GM19397 (cell line): ENCODE data around the gene OR13C3.
"Not testable (repeated sequence)": the region's sequence is repeated elsewhere in the genome, so short reads cannot be mapped to it uniquely, and the experiment has no call there.

Source experiments
- ATAC-seq: cut with Tn5 transposase; IDR thresholded peaks from one replicate; pipeline ENCODE4 v1.9.1; 2021; ENCODE audit warnings: mild to moderate bottlenecking, moderate library complexity; ENCODE audit not compliant: unreplicated experiment

OR13C3 gene

GRCh38 chr9:104536756-104537155, at the start of gene OR13C3:
Gene OR13C3, minus strand, starts transcription at chr9:104536856. Its CDS starts 133 bp downstream, at chr9:104536723.
- no peak for ATAC-seq

DNA sequence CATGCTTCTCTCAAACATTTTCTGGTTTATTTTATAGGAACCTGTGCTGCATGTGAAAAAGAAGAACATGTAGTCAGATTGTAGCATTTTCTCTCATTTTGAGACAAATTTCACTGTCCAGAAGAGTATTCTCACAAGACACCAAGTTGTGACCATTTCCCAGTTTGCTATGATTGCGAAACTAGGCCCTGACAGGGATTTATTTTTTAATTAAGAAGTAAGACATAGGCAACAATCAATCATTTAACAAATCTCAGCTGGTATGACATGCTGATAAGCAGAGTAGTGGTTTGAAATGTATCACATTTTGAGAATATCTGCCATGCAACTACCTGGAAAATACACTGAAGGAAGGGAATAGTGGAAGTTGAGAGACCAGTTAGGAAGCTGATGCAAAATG, 43.9 kb upstream of the OR13C3 start:
- ATAC-seq = no peak

GRCh38 chr9:104577263-104577662, 40.6 kb upstream of the OR13C3 start:
- ATAC-seq = no peak

DNA sequence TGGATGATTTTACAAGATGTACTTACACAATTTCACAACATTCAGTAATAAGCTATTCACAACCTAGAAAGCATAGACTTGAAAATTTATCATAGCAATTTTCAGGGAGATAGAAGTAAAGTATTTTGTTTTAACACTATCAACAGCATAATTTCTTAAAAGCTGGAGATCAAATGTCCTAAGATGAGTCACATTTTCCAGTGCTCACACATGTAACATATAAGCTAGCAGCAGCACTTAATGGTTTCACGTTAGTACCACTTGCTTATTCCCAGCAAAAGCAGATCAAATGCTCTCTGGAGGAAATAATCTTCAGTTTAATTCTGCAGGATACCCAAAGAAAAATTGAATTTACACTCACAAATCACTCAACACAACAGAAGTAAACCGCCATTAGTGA, 38.8 kb upstream of the OR13C3 start:
- ATAC-seq = no peak

- no peak for ATAC-seq
Measured at GRCh38 chr9:104572612-104573011, 36.0 kb upstream of the OR13C3 start.

DNA sequence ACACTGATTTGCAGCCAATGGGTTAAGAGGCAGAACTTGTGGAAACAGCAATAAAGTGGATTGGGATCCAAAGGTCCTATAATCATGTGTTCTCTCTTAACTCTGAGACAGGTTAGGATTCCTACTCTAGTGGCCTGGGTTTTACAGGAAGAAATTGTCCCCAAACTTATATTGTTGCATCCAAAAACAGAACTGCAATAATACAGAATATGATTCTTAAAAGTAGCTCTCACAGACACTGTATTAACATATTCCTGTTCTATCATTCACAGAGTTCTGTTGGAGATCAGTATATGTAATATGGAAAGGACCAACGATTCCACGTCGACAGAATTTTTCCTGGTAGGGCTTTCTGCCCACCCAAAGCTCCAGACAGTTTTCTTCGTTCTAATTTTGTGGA, 32.2 kb upstream of the OR13C3 start, which contains the start of gene OR13C8:
Gene OR13C8 (plus strand): TSS at position 301 of the 400 bp plus-strand sequence. CDS start 0 bp downstream, at position 301.
- no peak for ATAC-seq

DNA sequence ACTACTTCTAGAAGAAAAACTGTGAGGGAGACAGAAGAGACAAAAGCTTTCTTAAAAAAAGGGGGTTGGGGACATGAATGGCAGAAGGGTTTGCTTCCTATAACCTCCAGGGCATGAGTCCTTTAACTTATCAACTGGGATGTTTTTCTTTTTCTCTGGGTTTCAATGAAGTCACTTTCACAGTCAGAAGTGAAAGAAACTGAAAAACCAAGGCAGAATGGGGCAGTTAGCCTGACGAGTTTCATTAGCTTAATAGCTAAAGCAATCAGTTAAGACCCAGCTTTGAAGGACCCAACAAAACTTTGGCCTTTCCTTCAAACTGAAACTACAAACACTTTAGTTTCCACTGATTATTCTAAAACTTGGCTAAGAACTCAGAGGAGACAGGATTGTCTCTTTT, 27.7 kb upstream of the OR13C3 start:
- no peak for ATAC-seq

DNA sequence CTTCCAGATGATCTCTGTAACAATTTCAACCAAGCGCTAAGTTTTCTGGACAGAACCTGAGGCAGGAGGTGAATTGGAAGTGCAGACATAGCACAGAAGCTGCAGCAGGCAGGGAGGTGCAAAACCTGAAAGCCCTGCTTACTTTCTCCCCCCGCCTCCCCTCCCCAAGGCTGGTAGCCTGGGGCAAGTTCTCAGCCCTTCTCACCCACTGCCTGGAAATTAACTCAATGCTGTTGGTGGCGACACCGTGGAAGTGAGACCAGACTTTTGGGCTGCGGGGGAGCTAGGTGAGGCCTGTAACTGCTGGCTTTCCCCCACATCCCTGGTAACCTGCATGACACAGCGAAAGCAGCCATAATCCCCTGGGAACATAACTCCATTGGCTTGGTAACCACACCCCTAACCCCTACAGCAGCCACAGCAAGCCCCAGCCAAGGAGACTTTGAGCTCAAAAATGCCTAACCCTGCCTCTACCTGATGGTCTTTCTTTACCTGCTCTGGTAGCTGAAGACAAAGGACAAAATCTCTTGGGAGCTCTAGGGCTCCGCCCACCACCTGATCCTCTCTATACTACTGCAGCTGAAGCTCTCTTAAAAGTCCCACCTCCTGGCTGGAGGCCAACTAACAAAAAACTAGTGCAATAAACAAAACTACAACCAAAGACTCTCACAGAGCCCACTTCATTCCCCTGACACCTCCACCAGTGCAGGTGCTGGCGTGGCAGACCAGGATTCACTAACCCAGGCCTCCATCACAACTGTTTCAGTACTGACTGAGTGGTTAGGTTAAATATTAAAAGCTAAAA, 20.4 kb upstream of the OR13C3 start:
- ATAC-seq = no peak

- no peak for ATAC-seq
Measured at GRCh38 chr9:104555521-104555920, 18.9 kb upstream of the OR13C3 start.

GRCh38 chr9:104553261-104553660, 16.6 kb upstream of the OR13C3 start:
- ATAC-seq = no peak

GRCh38 chr9:104544644-104545043, 8.0 kb upstream of the OR13C3 start:
- ATAC-seq = no peak

- ATAC-seq = no peak
Measured at GRCh38 chr9:104539275-104539674, 2.6 kb upstream of the OR13C3 start.

GRCh38 chr9:104527109-104527508, 9.5 kb downstream of the OR13C3 start, which contains the start of gene OR13C4:
Gene OR13C4, minus strand, starts transcription at chr9:104527209. Its CDS starts 0 bp downstream, at chr9:104527209.
- ATAC-seq = no peak

DNA sequence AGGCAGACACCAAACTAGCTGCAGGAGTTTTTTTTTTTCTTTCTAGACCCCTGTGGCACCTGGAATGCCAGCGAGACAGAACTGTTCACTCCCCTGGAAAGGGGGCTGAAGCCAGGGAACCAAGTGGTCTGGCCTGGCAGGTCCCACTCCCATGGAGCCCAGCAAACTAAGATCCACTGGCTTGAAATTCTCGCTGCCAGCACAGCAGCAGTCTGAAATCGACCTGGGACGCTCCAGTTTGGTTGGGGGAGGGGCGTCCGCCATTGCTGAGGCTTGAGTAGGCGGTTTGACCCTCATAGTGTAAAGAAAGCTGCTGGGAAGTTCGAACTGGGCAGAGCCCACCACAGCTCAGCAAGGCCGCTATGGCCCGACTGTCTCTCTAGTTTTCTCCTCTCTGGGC, 16.4 kb downstream of the OR13C3 start:
- not testable (repeated sequence) for ATAC-seq

- no peak for ATAC-seq
Measured at GRCh38 chr9:104514901-104515300, 21.8 kb downstream of the OR13C3 start.

- no peak for ATAC-seq
Measured at GRCh38 chr9:104506565-104506964, 30.1 kb downstream of the OR13C3 start.

DNA sequence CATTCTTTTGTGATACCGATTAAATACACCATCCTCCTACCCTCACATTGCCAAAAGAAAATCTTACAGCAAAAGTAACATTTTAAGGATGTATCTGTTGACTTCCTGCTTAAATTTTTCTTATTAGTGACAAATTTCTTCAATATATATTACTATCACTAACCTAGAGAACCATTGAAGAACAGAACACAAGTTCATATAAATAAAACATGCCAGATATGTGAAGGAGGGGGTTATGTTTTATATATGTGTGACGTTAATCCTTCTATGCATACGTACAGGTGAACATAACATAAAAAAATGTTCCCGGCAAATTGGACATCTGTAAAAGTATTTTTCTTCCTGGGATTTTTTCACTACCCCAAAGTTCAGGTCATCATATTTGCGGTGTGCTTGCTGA, 32.7 kb downstream of the OR13C3 start, which contains the start of gene OR13F1:
Gene OR13F1 (plus strand): TSS at position 301 of the 400 bp plus-strand sequence. CDS start 0 bp downstream, at position 301.
- no peak for ATAC-seq

DNA sequence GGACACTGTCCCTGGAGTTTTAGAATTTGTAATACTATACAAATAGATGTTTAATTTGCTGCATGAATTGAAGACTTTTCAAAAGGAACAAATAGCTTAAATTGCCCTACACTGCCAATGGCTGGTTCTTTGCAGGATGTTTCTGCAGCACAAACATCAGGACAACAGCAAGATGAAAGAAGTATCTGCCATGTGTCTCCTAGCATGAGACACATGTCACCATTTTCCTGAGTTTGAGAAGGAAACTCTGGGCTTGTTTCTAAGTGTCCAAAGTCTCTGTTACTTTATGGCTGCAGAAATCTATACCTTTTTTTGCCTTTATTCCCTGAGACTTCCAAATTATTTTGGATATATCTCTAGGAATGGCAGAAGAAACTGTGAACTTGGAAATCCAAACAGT, 33.2 kb downstream of the OR13C3 start:
- ATAC-seq = no peak

DNA sequence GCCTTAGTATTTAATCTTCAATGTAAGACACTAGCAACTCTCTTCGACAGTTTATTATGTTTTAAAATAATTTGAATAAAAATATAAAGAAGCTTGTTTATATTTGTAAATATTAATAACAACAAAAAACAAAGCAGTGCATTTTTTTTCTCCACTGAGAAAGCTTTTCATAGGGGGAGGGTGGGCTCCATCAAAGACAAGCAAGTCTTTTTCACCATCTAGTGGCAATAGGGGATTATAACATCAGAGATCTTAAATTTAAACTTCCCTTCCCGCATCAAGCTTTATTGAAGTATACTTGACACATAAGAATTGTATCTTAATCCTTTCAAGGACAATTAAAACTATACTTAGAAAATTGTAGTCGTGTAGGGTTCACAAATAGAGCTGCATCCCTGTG, 41.8 kb downstream of the OR13C3 start:
- no peak for ATAC-seq
